CD14-positive monocyte (primary cell): ENCODE data around the gene UAP1. TPM values are rescaled to one million over a fixed set of nuclear protein-coding genes. Genes with fewer than 3 reads are reported as not detected.

Experiments
- DNase-seq, 3 donors: peaks; one replicate each; pipeline ENCODE4 v3.0.0-alpha.2; 2011 to 2022
- H2AFZ ChIP-seq: 2 replicates; pipeline ENCODE4 v1.6.0; 2012; ENCODE audit warnings: mild to moderate bottlenecking, low read depth, low read length, inconsistent platforms; ENCODE audit not compliant: insufficient read depth, poor library complexity, severe bottlenecking
- H3K27ac ChIP-seq, 2 donors: 1 replicate in 1 of 2; 2 replicates in 1 of 2; pipeline ENCODE4 v1.5.1; 2012 to 2013; ENCODE audit warnings: low read length in 2 of 2, control low read depth in 1 of 2, inconsistent platforms in 1 of 2, low read depth in 1 of 2, mild to moderate bottlenecking in 1 of 2
- H3K27me3 ChIP-seq, 2 donors: one replicate each; pipeline versions ENCODE4 v1.6.0 to v1.6.1; 2011 to 2013; ENCODE audit warnings: low read length in 2 of 2; ENCODE audit not compliant: control insufficient read depth in 2 of 2, insufficient read depth in 2 of 2
- H3K36me3 ChIP-seq, 2 donors: replicated peaks in 1 of 2; 1 replicate in 1 of 2; 2 replicates in 1 of 2; pipeline versions ENCODE4 v1.5.1 to v1.6.1; 2012 to 2013; ENCODE audit warnings: low read length in 2 of 2, control low read depth in 1 of 2, inconsistent platforms in 1 of 2, mild to moderate bottlenecking in 1 of 2; ENCODE audit not compliant: insufficient read depth in 2 of 2, control insufficient read depth in 1 of 2
- H3K4me1 ChIP-seq, 2 donors: 1 replicate in 1 of 2; 2 replicates in 1 of 2; pipeline versions ENCODE4 v1.5.1 to v1.6.1; 2012 to 2013; ENCODE audit warnings: low read length in 2 of 2, control low read depth in 1 of 2, inconsistent platforms in 1 of 2, mild to moderate bottlenecking in 1 of 2, moderate library complexity in 1 of 2; ENCODE audit not compliant: insufficient read depth in 2 of 2, control insufficient read depth in 1 of 2
- H3K4me2 ChIP-seq: replicated peaks from 2 replicates; pipeline ENCODE3; 2012; ENCODE audit warnings: low read length, moderate library complexity, mild to moderate bottlenecking; ENCODE audit not compliant: poor library complexity, severe bottlenecking; ENCODE audit errors: extremely low read depth
- H3K4me3 ChIP-seq, 3 experiments: fragments of 200-600 bp in 1 of 3; sonication (generic) in 1 of 3; replicated peaks in 1 of 3; 1 replicate in 2 of 3; 2 replicates in 1 of 3; pipeline ENCODE4 v1.5.1; 2011 to 2013; ENCODE audit warnings: low read length in 3 of 3, mild to moderate bottlenecking in 3 of 3, control low read depth in 2 of 3, low read depth in 2 of 3, inconsistent platforms in 1 of 3, moderate library complexity in 1 of 3
- H3K79me2 ChIP-seq: 2 replicates; pipeline ENCODE4 v1.6.0; 2012; ENCODE audit warnings: mild to moderate bottlenecking, control low read depth, inconsistent platforms, low read length, moderate library complexity; ENCODE audit not compliant: insufficient read depth
- H3K9ac ChIP-seq: 2 replicates; pipeline ENCODE4 v1.6.0; 2017; ENCODE audit warnings: low read length, mild to moderate bottlenecking; ENCODE audit not compliant: insufficient read depth, poor library complexity, severe bottlenecking
- H3K9me3 ChIP-seq, 2 donors: replicated peaks in 1 of 2; 1 replicate in 1 of 2; 2 replicates in 1 of 2; pipeline versions ENCODE4 v1.5.1 to v1.6.1; 2012 to 2013; ENCODE audit warnings: low read length in 2 of 2, control low read depth in 1 of 2; ENCODE audit not compliant: control insufficient read depth in 1 of 2, insufficient read depth in 1 of 2
- H4K20me1 ChIP-seq: 2 replicates; pipeline ENCODE4 v1.6.0; 2012; ENCODE audit warnings: mild to moderate bottlenecking, low read length, control low read depth, moderate library complexity; ENCODE audit not compliant: insufficient read depth
- H3K27ac Mint-ChIP-seq, 7 donors: one replicate each; pipeline ENCODE4 v1.8.0; 2020; ENCODE audit warnings: mild to moderate bottlenecking in 7 of 7, mixed read lengths in 7 of 7, moderate library complexity in 6 of 7, inconsistent platforms in 2 of 7
- H3K27me3 Mint-ChIP-seq, 3 donors: one replicate each; pipeline ENCODE4 v1.8.0; 2021 to 2022; ENCODE audit warnings: low read depth in 3 of 3, mild to moderate bottlenecking in 3 of 3, mixed read lengths in 3 of 3, moderate library complexity in 3 of 3, inconsistent platforms in 1 of 3
- H3K36me3 Mint-ChIP-seq, 2 donors: one replicate each; pipeline ENCODE4 v1.8.0; 2020; ENCODE audit warnings: mixed read lengths in 2 of 2, inconsistent platforms in 1 of 2, mild to moderate bottlenecking in 1 of 2
- H3K4me1 Mint-ChIP-seq: one replicate; pipeline ENCODE4 v1.8.0; 2020; ENCODE audit warnings: mild to moderate bottlenecking, mixed read lengths
- H3K4me3 Mint-ChIP-seq, 2 donors: one replicate each; pipeline ENCODE4 v1.8.0; 2020; ENCODE audit warnings: mild to moderate bottlenecking in 2 of 2, mixed read lengths in 2 of 2, moderate library complexity in 1 of 2
- H3K9me3 Mint-ChIP-seq, 7 donors: one replicate each; pipeline ENCODE4 v1.8.0; 2020 to 2022; ENCODE audit warnings: mixed read lengths in 7 of 7, mild to moderate bottlenecking in 6 of 7, moderate library complexity in 6 of 7, inconsistent platforms in 2 of 7
- WGBS: methylation state at CpG from one replicate; pipeline ENCODE4 v1.1.5; 2013; ENCODE audit warnings: missing lambda C conversion rate; ENCODE audit not compliant: insufficient coverage; 5-methylcytosine and 5-hydroxymethylcytosine counted together
- intact Hi-C, 2 donors: fragments of 100-400 bp; cut with micrococcal nuclease; formaldehyde crosslinking; loops; one replicate each; pipeline versions ENCODE4 v1.15.0 to v1.15.1; 2023
- polyA plus RNA-seq, 3 donors: library from polyadenylated mRNA; depleted of rRNA in 1 of 3; unstranded in 2 of 3; stranded (reverse) in 1 of 3; fragments of 300-500 nt in 2 of 3; fragments of >200 nt in 1 of 3; fragmentation: Illumina TruSeq in 2 of 3; gene quantifications; 1 replicate in 2 of 3; 2 replicates in 1 of 3; pipeline ENCODE4 v1.2.3, GENCODE V29; 2012 to 2021
- TF ChIP-seq, protein P1 (sequence below): fragments of 200-600 bp; IDR thresholded peaks from one replicate; pipeline ENCODE4 v1.8.0; 2022; ENCODE audit warnings: antibody characterized with exemption, mild to moderate bottlenecking

Gene UAP1
- polyA plus RNA-seq, 3 donors: 2.8 to 7.2 (median 5.9) TPM

- no peaks in the 10 kb centered on the region for H4K20me1 ChIP-seq
- H3K9ac ChIP-seq: no peak overlapping the region
- H3K27ac ChIP-seq: no peak overlapping the region
- 80% methylated on average over 1 of the region's 2 CpGs for WGBS
- H3K27me3 Mint-ChIP-seq: peaks cover 0 to 4% (median 4%) of the 10 kb centered on the region in 3 donors
- H3K9me3 Mint-ChIP-seq: peaks cover 0 to 1% (median 0%) of the 10 kb centered on the region in 7 donors
- TF ChIP-seq, protein P1, sequence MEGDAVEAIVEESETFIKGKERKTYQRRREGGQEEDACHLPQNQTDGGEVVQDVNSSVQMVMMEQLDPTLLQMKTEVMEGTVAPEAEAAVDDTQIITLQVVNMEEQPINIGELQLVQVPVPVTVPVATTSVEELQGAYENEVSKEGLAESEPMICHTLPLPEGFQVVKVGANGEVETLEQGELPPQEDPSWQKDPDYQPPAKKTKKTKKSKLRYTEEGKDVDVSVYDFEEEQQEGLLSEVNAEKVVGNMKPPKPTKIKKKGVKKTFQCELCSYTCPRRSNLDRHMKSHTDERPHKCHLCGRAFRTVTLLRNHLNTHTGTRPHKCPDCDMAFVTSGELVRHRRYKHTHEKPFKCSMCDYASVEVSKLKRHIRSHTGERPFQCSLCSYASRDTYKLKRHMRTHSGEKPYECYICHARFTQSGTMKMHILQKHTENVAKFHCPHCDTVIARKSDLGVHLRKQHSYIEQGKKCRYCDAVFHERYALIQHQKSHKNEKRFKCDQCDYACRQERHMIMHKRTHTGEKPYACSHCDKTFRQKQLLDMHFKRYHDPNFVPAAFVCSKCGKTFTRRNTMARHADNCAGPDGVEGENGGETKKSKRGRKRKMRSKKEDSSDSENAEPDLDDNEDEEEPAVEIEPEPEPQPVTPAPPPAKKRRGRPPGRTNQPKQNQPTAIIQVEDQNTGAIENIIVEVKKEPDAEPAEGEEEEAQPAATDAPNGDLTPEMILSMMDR: no peak
- H3K27me3 ChIP-seq: no peaks in the 10 kb centered on the region
- H3K4me1 ChIP-seq: no peaks in the 10 kb centered on the region
- no peaks in the 10 kb centered on the region for H3K79me2 ChIP-seq
- DNase-seq: no peak
- intact Hi-C loops: no loop called here
- H3K4me1 Mint-ChIP-seq: no peaks in the 10 kb centered on the region
- no peak overlapping the region for H2AFZ ChIP-seq
- H3K36me3 Mint-ChIP-seq: no peaks in the 10 kb centered on the region
- H3K4me3 Mint-ChIP-seq: no peak overlapping the region
- no peak overlapping the region for H3K27ac Mint-ChIP-seq
- H3K36me3 ChIP-seq: no peaks in the 10 kb centered on the region
- no peaks in the 10 kb centered on the region for H3K9me3 ChIP-seq
- no peak overlapping the region for H3K4me2 ChIP-seq
- no peak overlapping the region for H3K4me3 ChIP-seq
These were observed 68.1 kb downstream of the UAP1 start for GRCh38 chr1:162629651-162630050.

- Mint-ChIP-seq H3K4me1 (no peaks in the 10 kb centered on the region), H3K27ac (no peak overlapping the region), H3K27me3 (peaks cover 0 to 5% (median 2%) of the 10 kb centered on the region in 3 donors), H3K9me3 (peaks cover 0 to 1% (median 0%) of the 10 kb centered on the region in 7 donors), H3K36me3 (no peaks in the 10 kb centered on the region), H3K4me3 (no peak overlapping the region)
- no peak overlapping the region for H3K27ac ChIP-seq
- no peaks in the 10 kb centered on the region for H3K4me1 ChIP-seq
- no peaks in the 10 kb centered on the region for H3K27me3 ChIP-seq
- intact Hi-C loops: no loop called here
- no peaks in the 10 kb centered on the region for H3K9me3 ChIP-seq
- TF ChIP-seq, protein P1: no peak
- no peaks in the 10 kb centered on the region for H3K36me3 ChIP-seq
- H3K4me2 ChIP-seq: no peak overlapping the region
- no peaks in the 10 kb centered on the region for H3K79me2 ChIP-seq
- no peak overlapping the region for H3K9ac ChIP-seq
- no peaks in the 10 kb centered on the region for H4K20me1 ChIP-seq
- 95% methylated on average over 7 of the region's 10 CpGs for WGBS
- H3K4me3 ChIP-seq: no peak overlapping the region
- no peak for DNase-seq
- no peak overlapping the region for H2AFZ ChIP-seq
These were observed 70.1 kb downstream of the UAP1 start for GRCh38 chr1:162631546-162632191.
